Osteocyte (in vitro differentiated cells): ENCODE measurements around the gene DDIT3. TPM values are rescaled to one million over a fixed set of nuclear protein-coding genes. Genes with fewer than 3 reads are reported as not detected.

ENCODE experiments used
- DNase-seq: peaks from one replicate; pipeline ENCODE4 v3.0.0; 2021; ENCODE audit warnings: mixed read lengths; ENCODE audit not compliant: unreplicated experiment; ENCODE audit errors: extremely low spot score
- H3K27ac Mint-ChIP-seq: one replicate; pipeline ENCODE4 v1.8.0; 2021; ENCODE audit warnings: mild to moderate bottlenecking, mixed read lengths; ENCODE audit not compliant: unreplicated experiment
- H3K27me3 Mint-ChIP-seq: one replicate; pipeline ENCODE4 v1.8.0; 2021; ENCODE audit warnings: mixed read lengths; ENCODE audit not compliant: unreplicated experiment
- H3K36me3 Mint-ChIP-seq: one replicate; pipeline ENCODE4 v1.8.0; 2021; ENCODE audit warnings: mixed read lengths; ENCODE audit not compliant: unreplicated experiment
- H3K4me1 Mint-ChIP-seq: one replicate; pipeline ENCODE4 v1.8.0; 2021; ENCODE audit warnings: mixed read lengths; ENCODE audit not compliant: unreplicated experiment
- H3K4me3 Mint-ChIP-seq: one replicate; pipeline ENCODE4 v1.8.0; 2021; ENCODE audit warnings: mild to moderate bottlenecking, moderate library complexity, mixed read lengths; ENCODE audit not compliant: unreplicated experiment
- H3K9me3 Mint-ChIP-seq: one replicate; pipeline ENCODE4 v1.8.0; 2021; ENCODE audit warnings: mixed read lengths; ENCODE audit not compliant: unreplicated experiment
- total RNA-seq: library from RNA; stranded (reverse); gene quantifications from 2 replicates; pipeline ENCODE4 v1.2.1, GENCODE V29; 2021
- TF ChIP-seq, protein P1 (sequence below): fragments of 200-600 bp; sonication (generic); IDR thresholded peaks from 2 replicates; pipeline ENCODE4 v1.5.0; 2021; ENCODE audit warnings: antibody characterized with exemption, mild to moderate bottlenecking, moderate library complexity

DDIT3 gene
- total RNA-seq, 1 donor from 2014 or later = 95.7 TPM

DNA sequence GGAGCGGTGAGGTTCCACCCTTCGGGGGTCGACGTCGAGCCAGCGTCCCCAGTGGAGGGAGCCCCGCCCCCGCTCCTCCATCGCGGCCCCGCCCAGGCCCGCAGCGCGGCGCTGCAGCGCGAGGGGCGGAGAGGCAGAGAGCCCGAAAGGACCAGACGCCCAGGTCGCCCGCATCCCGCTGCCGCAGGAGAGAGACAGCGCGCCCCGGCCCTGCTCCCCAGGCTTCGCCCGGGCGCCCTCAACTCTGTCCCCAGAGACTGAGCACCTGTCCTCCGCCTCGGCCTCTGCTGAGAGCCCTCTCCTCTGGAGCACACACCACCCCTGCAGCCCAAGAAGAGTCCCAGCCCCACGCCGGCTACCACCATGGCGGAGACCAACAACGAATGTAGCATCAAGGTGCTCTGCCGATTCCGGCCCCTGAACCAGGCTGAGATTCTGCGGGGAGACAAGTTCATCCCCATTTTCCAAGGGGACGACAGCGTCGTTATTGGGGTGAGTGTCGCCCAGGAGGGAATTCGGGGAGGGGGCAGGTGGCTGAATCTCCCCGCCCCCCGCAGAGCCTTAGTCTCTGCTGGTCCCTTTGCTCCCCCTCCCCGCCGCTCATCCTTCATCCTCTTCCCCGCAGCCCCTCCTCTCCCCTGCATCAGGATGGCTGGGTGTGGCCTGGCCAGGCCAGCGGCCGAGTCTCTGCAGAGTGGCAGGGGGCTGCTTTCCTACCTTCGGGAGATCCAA is 29.8 kb upstream of the DDIT3 start, which contains the start of gene KIF5A:
KIF5A (plus strand) TSS at position 136 of the 732 bp plus-strand sequence; CDS start at position 364, 228 bp downstream.
- Mint-ChIP-seq H3K9me3 (no peaks in the 10 kb centered on the region), H3K4me1 (peaks cover 35% of the 10 kb centered on the region), H3K36me3 (peaks cover 7% of the 10 kb centered on the region), H3K27ac (peak within 1 kb of the TSS; percentile 23), H3K4me3 (peak within 1 kb of the TSS; percentile 67), H3K27me3 (peaks cover 51% of the 10 kb centered on the region)
- TF ChIP-seq, protein P1, sequence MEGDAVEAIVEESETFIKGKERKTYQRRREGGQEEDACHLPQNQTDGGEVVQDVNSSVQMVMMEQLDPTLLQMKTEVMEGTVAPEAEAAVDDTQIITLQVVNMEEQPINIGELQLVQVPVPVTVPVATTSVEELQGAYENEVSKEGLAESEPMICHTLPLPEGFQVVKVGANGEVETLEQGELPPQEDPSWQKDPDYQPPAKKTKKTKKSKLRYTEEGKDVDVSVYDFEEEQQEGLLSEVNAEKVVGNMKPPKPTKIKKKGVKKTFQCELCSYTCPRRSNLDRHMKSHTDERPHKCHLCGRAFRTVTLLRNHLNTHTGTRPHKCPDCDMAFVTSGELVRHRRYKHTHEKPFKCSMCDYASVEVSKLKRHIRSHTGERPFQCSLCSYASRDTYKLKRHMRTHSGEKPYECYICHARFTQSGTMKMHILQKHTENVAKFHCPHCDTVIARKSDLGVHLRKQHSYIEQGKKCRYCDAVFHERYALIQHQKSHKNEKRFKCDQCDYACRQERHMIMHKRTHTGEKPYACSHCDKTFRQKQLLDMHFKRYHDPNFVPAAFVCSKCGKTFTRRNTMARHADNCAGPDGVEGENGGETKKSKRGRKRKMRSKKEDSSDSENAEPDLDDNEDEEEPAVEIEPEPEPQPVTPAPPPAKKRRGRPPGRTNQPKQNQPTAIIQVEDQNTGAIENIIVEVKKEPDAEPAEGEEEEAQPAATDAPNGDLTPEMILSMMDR = no peak
- no peak for DNase-seq

DNA sequence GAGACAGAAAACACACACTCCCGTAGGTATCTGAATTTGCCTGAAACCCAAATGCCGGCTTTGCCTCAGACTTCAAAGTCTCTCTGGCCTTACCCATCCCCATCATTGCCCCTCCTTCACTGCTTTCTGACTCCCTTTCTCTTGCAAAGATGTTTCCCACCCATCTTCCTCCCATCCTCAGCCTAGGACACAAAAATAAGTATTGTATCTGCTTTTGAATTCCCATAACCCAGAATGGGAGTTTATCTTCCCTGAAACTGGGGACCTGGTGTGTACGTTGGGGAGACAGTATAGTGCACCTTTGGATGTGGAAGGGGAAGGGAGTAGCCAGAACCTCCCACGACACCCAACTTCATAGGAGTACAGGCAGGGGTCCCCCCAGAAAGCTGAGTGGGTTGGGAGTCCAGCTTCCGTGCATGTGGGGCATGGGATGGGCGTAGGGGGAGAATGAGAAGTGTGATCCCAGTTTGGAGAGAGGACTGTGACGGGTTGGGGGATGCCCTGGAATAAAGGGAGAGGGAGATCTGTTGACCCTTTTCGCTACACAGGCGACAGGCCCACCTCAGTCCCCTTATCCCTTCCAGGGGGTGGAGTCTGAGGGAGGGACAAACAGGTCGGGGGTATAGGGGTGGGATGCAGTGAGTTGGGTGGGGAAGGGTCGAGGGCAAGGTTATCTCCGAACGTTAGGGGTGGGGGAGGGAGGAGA is 29.0 kb upstream of the DDIT3 start:
- DNase-seq = no peak
- peaks cover 7% of the 10 kb centered on the region for H3K36me3 Mint-ChIP-seq
- peak overlapping the region; percentile 23 for H3K27ac Mint-ChIP-seq
- peak overlapping the region; percentile 67 for H3K4me3 Mint-ChIP-seq
- no peaks in the 10 kb centered on the region for H3K9me3 Mint-ChIP-seq
- peaks cover 44% of the 10 kb centered on the region for H3K27me3 Mint-ChIP-seq
- TF ChIP-seq, protein P1 = no peak
- peaks cover 40% of the 10 kb centered on the region for H3K4me1 Mint-ChIP-seq

DNA sequence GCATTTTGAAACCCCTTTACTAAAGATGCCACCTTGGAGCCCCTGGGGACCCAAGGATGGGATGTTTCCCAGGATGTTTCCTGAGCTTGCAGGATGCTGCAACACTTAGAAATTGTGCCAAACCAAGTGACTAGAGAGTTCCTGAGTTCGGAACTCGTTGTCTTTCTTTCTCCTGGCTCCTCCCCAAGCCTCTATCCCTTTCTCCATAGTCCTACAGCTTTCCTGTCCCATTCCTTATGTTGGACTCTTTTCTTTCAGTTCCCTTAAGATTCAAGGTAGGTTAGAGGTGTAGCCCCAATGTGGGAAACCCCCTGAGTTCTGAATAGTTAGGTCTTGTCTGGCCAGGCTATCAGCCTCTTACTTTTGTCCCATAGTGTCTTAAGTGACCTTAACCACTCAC is 28.2 kb upstream of the DDIT3 start:
- no peak for DNase-seq
- Mint-ChIP-seq H3K9me3 (no peaks in the 10 kb centered on the region), H3K27me3 (peaks cover 36% of the 10 kb centered on the region), H3K36me3 (peaks cover 4% of the 10 kb centered on the region), H3K27ac (no peak overlapping the region), H3K4me1 (peaks cover 42% of the 10 kb centered on the region), H3K4me3 (no peak overlapping the region)
- TF ChIP-seq, protein P1 = no peak

DNA sequence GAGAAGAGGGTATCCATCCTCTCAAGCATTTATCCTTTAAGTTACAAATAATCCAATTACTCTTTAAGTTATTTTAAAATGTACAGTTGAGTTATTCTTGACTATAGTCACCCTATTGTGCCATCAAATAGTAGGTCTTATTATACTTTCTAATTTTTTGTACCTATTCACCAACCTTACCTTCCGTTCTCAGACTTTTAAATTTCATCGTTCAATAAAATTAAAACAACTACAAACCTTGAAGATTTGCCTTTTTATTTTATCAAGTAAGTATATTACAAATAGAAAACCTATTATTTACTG is 27.6 kb upstream of the DDIT3 start:
- TF ChIP-seq, protein P1 = no peak
- H3K9me3 Mint-ChIP-seq = no peaks in the 10 kb centered on the region
- H3K36me3 Mint-ChIP-seq = peaks cover 7% of the 10 kb centered on the region
- no peak for DNase-seq
- peaks cover 40% of the 10 kb centered on the region for H3K4me1 Mint-ChIP-seq
- no peak overlapping the region for H3K27ac Mint-ChIP-seq
- H3K4me3 Mint-ChIP-seq = no peak overlapping the region
- H3K27me3 Mint-ChIP-seq = peaks cover 32% of the 10 kb centered on the region

DNA sequence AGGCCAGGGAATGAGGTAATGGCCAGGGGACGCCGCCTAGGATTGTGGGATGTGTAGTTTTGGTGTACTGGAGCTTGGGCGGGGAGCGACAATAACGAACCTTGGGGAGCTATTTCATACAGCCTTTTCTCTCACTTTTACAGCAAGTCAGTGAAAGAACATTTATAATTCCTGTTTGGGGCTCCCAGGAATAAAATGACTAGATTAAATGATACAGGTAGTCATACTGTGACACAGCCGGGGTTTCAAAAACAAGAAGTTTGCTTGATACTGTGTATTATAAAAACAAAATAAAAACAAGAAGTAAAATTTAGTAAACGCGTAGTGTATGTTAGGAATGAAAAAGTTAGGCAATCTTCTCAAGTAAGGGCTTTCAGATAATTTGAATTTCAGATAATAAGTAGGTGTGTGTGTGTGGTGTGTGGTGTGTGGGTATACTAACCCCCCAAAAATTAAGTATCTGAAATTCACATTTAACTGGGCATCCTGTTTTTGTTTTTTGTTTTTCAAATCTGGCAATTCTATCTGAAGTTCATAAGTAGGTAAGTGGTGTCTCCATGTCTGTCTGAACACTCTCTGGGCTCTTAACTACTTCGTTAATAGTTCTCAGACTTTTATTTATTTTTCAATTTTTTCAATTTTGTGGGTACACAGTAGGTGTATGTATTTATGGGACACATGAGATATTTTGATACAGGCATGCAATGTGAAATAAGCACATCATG is 27.1 kb upstream of the DDIT3 start:
- H3K27me3 Mint-ChIP-seq = peaks cover 28% of the 10 kb centered on the region
- DNase-seq = no peak
- TF ChIP-seq, protein P1 = no peak
- H3K27ac Mint-ChIP-seq = no peak overlapping the region
- peaks cover 40% of the 10 kb centered on the region for H3K4me1 Mint-ChIP-seq
- peaks cover 7% of the 10 kb centered on the region for H3K36me3 Mint-ChIP-seq
- H3K9me3 Mint-ChIP-seq = no peaks in the 10 kb centered on the region
- H3K4me3 Mint-ChIP-seq = peak overlapping the region; percentile 98
